ENCODE results near the gene OGFR. TPM values are rescaled to one million over a fixed set of nuclear protein-coding genes. Genes with fewer than 3 reads are reported as not detected.

OGFR gene
- total RNA-seq, 1 experiment from 2014 or later, result 73.6 TPM

GRCh38 chr20:62831361-62831788 is 26.7 kb downstream of the OGFR start:
- H3K9ac ChIP-seq (ENCODE audit: low read length), result no peak overlapping the region
- BruUV-seq (replicated peaks), result no TSS peak

More at GRCh38 chr20:62831361-62831788, 26.7 kb downstream of the OGFR start:
- H2AFZ ChIP-seq (ENCODE audit: low read depth, low read length, poor library complexity, severe bottlenecking), result no peak overlapping the region
- ChIA-PET CTCF (no interaction called here), RAD21 (ENCODE audit: low non-redundant PET in 1 of 2, low total read pairs in 2 of 2, uncharacterized antibody in 2 of 2, unreplicated experiment in 2 of 2) (interaction anchor here in 1 of 2 experiments (1.2 kb wide), 1 partner anchor 9 kb away, joined by 3 read pairs; no protein-coding TSS in a partner anchor), POLR2A (no interaction called here)
- ATAC-seq, result no peak
- TF ChIP-seq ATF3 (IDR thresholded peaks at IDR 0.05) (no peak), ZNF274 (IDR thresholded peaks at IDR 0.05; ENCODE audit: low read depth, low read length) (no peak), RAD21 (IDR thresholded peaks at IDR 0.05; ENCODE audit: low read depth) (no peak), ZBTB33 (IDR thresholded peaks at IDR 0.05; ENCODE audit: extremely low read depth, insufficient replicate concordance, low read length) (no peak), CEBPB (IDR thresholded peaks at IDR 0.05; ENCODE audit: low read depth) (no peak), POLR2A (IDR thresholded peaks at IDR 0.05; ENCODE audit: borderline replicate concordance, extremely low read depth, insufficient read depth, insufficient read length) (no peak), SP1 (IDR thresholded peaks at IDR 0.05; ENCODE audit: low read depth) (no peak), REST (IDR thresholded peaks at IDR 0.05; ENCODE audit: low read depth) (no peak), ELF1 (IDR thresholded peaks at IDR 0.05; ENCODE audit: borderline replicate concordance, low read depth) (no peak)
- no peaks in the 10 kb centered on the region for H3K27me3 ChIP-seq (ENCODE audit: insufficient read depth, low read length)
- H4K20me1 ChIP-seq (ENCODE audit: insufficient read depth), result no peaks in the 10 kb centered on the region
- H3K4me1 ChIP-seq (ENCODE audit: control insufficient read depth in 1 of 2, insufficient read depth in 2 of 2, low read length in 2 of 2), result peaks cover 15 to 21% of the 10 kb centered on the region in 2 experiments
- no peak overlapping the region for H3K4me3 ChIP-seq (replicated peaks in 1 of 2; ENCODE audit: low read depth in 1 of 2, low read length in 2 of 2)
- H3K79me2 ChIP-seq (ENCODE audit: insufficient read depth, low read length), result no peaks in the 10 kb centered on the region
- intact Hi-C loops (cut with micrococcal nuclease), result no loop called here
- H3K36me3 ChIP-seq (ENCODE audit: control insufficient read depth in 1 of 2, insufficient read depth in 2 of 2, low read length in 2 of 2), result no peaks in the 10 kb centered on the region
- no peaks in the 10 kb centered on the region for H3K9me3 ChIP-seq (ENCODE audit: control insufficient read depth in 1 of 2, insufficient read depth in 1 of 2, low read depth in 1 of 2, low read length in 2 of 2)
- H3K4me2 ChIP-seq (ENCODE audit: low read length), result no peak overlapping the region
- H3K27ac ChIP-seq (ENCODE audit: low read depth, low read length), result no peak overlapping the region; the same call in 1 of the 2 replicates
- H3K9me2 ChIP-seq (ENCODE audit: insufficient read depth), result no peaks in the 10 kb centered on the region
- DNase-seq (ENCODE audit: low read depth, low spot score), result no peak

Measured in HCT116 (cell line).